Umbilical cord (tissue), 2 donors: Measurements from ENCODE around the gene DDR2. TPM values are rescaled to one million over a fixed set of nuclear protein-coding genes. Genes with fewer than 3 reads are reported as not detected.
A peak's percentile ranks its signal among the peaks of the same experiment; 100 is the strongest.

Source experiments
- DNase-seq: peaks from one replicate; pipeline ENCODE4 v3.0.0-alpha.2; 2015; ENCODE audit warnings: low spot score
- total RNA-seq: library from RNA; depleted of rRNA; stranded (reverse); fragments of >200 nt; gene quantifications from one replicate; pipeline ENCODE4 v1.2.3, GENCODE V29; 2014; ENCODE audit warnings: low replicate concordance; ENCODE audit not compliant: insufficient read depth

Gene DDR2
- total RNA-seq, 1 donor from 2014 or later, result 69.6 TPM

- DNase-seq, result no peak
These were observed 39.6 kb downstream of the DDR2 start for GRCh38 chr1:162671664-162672410.

DNA sequence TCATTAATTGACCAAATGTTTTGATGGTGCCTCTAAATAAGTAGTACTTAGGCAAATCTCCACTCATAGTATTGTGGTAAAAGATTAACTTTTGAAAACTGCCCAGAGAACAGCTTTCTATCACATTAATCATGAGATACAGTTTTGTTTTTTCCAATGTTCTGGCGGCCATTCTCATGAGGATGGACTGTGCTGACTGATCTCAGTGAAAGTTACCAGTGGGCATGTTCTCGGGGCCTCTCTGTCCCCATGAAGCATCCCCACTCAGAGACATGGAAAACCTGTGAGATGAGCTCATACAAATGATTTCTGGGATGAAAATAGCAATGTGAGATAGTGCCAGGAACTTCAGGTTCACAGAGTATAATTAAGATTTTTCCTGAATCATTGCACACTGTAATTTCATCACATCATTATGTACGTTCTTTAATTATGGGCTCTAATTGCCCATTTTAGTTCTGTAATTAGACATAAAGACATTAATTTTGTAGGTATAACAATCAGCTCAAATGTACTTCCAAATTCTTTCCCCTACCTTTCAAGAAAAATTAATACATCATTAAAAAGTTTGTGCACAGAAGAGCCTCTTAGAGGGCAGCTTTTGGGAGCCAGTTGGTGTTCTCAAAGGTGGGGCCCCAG lies 40.5 kb downstream of the DDR2 start:
- no peak for DNase-seq

- no peak for DNase-seq
These were observed 41.9 kb downstream of the DDR2 start for GRCh38 chr1:162674034-162674608.

DNA sequence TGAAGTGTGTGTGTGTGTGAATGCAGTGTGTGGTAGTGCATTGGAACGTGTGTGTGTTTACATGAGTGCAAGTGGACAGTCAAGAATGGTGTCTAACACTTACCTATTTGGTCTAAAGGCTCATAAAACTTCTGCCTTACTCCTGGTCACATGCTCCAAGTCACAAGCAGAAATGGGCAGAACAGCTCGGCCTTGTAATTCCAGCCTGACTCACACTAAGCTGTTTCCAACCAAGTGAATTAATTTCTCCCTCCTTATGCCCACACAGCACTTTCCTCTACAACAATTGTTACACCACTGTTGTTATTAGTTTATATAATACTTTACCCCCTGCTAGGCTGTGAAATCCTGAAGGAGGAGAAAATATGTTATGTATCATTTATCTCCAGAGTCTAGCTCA lies 43.8 kb downstream of the DDR2 start:
- peak; percentile 41 for DNase-seq

- DNase-seq, result no peak
These were observed 44.5 kb downstream of the DDR2 start for GRCh38 chr1:162676750-162677149.

- DNase-seq, result no peak
These were observed 45.5 kb downstream of the DDR2 start for GRCh38 chr1:162677607-162678371.

- DNase-seq, result peak; percentile 55
These were observed 46.2 kb downstream of the DDR2 start for GRCh38 chr1:162678439-162678838.

DNA sequence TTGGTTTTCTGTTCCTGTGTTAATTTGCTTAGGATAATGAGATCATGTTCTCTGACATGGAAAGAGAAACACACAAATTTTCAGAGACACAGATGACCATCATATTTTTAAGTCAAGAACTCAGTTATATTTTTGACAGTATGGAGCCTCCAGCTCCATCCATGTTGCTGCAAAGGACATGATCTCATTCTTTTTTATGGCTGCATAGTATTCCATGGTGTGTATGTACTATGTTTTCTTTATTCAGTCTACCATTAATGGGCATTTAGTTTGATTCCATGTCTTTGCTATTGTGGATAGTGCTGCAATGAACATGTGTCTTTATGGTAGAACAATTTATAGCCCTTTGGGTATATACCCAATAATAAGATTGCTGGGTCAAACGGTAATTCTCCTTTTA lies 47.0 kb downstream of the DDR2 start:
- DNase-seq, result no peak

- DNase-seq, result no peak
These were observed 48.3 kb downstream of the DDR2 start for GRCh38 chr1:162680419-162681121.

GRCh38 chr1:162681122-162681436 lies 48.8 kb downstream of the DDR2 start:
- no peak for DNase-seq

DNA sequence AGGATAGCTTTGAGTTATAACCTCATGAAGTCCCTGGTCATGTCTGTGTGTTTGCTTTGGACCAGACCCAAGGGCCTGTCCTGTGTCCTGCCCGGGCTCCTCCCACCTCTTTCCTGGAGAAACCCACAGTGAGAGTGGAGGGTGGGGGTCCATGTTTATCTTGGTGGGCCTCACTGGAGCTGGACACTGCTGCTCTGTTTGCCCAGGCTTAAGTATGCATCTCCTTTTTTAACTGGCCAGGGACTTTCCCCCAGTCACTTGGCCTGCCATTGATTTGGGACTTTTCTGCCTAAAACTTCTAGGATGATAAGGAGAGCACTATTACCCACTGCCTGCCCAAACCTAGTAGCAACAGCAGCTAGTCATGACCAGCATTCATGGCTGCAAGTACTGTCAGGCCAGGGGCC lies 49.8 kb downstream of the DDR2 start:
- DNase-seq, result no peak

DNA sequence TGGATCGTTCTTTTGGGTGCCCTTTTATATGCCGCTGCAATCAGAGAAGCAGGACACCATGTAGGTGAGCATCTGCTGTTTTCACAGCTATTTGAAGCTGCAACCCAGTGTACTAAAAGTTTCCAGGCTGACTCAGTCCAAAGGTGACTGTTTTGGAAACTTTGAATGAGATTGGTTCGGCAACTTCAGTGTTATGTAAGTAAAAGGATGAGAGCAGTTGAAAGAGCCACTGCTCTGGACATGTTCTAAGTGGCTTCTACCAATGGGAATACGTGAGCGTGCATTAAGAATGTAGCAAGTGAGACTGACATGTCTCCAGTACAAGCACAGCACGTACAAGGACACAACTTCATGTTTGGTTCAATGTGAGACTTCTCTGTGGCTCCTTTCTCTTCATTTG lies 55.6 kb downstream of the DDR2 start:
- no peak for DNase-seq

DNA sequence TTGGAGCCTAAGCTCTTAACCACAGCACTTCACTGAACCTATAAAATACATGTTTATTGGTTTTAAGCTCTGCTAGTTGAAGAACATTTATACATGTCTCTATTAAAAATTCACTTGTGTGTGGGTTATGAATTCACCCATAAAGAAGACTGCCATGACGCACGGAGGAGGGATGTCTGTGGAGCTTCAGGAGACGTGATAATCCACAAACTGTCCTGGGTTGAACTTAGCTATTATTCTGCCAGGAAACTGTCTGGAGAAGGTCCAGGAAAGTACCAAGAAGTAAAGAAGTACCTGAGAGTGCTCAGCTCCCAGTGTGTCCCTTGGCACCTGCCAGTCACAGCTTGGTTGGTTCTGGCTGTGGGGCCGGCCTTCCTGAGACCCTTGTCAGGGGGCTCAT lies 56.3 kb downstream of the DDR2 start:
- no peak for DNase-seq

GRCh38 chr1:162688931-162689330 lies 56.7 kb downstream of the DDR2 start:
- no peak for DNase-seq

DNA sequence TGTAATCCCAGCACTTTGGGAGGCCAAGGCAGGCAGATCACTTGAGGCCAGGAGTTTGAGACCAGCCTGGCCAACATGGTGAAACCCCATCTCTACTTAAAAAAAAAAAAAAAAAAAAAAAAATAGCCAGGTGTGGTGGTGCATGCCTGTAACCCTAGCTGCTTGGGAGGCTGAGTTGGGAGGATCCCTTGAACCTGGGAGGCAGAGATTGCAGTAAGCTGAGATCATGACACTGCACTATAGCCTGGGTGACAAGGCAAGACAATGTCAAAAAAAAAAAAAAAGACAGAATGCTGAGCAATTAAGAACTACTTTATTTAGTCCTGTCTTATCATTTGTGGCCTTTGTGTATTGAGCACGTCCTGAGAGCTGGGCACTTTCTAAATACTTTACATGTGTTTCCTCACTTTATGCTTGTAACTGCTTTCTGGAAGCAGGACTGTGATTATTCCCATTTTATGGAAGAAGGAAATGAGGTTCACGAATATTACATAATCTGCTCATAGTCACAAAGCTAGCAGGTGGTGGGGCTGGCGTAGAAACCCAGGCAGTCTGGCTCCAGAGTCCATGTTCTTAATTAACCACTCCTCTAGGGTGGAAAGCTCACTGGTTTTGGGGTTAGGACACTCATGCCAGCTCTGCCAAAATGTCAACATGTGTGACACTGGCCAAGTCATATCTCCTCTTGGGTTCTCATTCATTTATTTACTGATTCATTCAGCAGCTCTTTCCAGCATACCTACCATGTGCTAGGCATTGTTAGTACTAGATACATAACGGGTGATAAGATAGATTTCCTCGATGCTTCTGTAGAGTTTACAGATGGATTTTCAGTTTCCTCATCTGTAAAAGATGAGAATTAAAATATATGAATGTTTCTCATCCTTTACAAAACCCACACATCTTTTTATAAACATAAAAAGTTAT lies 57.7 kb downstream of the DDR2 start:
- no peak for DNase-seq

DNA sequence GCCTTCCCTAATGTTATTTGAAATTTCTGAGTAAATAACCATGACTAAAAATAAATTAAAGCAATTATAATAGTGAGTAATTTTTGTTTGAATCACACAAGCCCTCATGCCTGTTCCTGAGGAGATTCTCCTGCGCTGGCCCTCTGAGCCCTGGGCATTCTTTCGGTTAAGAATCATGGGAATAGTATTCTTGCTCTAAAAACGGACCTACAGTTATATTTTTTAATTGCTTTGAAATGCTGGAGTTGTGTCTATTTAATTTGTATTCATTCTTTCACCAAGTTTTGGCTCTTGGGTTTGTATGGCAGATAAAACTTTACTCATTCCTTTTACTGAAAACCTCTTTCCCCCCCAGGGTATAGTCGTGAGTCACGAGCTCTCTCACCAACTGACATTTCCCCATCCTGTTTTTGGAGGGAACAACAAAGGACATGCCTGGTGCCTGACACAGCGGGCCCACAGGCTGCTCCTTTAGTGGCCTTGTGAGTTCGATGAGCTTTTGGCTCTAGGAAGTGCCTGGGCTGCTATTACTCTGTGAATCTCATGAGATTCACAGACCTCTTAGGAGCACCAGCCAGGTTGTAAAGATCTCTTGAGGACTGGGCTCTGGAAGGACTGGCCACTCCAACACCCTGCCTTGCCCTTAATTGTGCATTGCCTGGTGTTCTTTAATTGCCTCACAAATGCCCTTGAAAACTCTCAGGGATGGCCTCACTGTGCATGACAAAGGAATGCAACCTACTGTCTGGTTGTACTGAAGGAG lies 58.6 kb downstream of the DDR2 start:
- DNase-seq, result peak; percentile 44

DNA sequence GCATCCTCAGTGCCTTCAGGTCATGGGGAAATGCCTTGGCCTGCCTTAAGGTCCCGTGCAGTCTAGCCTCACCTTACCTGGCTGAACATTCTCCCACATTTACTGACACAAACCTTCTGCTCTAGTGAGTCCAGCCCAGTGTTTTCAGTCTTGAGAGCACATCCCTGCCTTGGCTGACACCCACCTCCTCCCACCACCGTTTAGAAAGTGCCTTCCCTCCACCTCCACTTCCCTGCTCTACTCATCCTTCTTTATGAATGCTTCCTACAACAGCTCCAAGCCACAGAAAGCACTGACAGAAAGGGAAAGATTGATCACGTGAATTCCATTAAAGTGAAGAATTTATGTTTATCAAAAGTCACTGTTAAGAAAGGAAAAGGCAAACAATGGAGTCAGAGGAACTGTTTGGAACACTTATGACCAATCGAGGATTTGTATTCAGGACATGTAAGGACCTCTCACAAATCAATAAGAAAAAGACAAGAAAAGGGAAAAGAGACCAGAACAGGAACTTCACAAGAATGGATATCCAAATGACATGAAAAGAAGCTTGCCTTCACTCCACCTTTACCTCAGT lies 59.8 kb downstream of the DDR2 start:
- DNase-seq, result no peak

DNA sequence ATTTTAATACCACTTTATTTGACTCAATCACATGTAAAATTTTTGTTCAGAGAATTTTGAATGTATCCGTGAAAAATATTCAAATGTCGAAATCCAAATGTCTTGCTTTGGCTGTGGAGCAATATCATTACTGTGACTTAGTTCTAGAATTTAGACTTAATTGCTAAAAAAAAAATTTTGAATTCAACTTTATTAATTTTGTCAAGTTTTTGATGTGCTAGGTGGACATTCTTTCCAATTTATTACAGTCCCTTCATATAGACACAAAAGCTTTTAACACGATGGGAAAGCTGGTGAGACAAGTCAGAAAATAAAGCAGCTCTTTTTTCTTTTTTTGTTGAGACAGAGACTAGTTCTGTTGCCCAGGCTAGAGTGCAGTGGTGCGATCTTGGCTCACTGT lies 62.6 kb downstream of the DDR2 start:
- DNase-seq, result no peak

- DNase-seq, result no peak
These were observed 63.4 kb downstream of the DDR2 start for GRCh38 chr1:162695687-162696086.
